Stimulated activated CD8-positive, alpha-beta memory T cell treated with anti-CD3 and anti-CD28 coated beads, Interleukin-4, amount 100 ng/mL, for 24 hours (primary cell): ENCODE measurements around the gene THAP3.
"Not testable (repeated sequence)": the region's sequence is repeated elsewhere in the genome, so short reads cannot be mapped to it uniquely, and the experiment has no call there.

Experiments used
- DNase-seq: peaks from one replicate; pipeline ENCODE4 v3.0.0-alpha.2; 2020; ENCODE audit warnings: low read depth

The THAP3 gene

DNA sequence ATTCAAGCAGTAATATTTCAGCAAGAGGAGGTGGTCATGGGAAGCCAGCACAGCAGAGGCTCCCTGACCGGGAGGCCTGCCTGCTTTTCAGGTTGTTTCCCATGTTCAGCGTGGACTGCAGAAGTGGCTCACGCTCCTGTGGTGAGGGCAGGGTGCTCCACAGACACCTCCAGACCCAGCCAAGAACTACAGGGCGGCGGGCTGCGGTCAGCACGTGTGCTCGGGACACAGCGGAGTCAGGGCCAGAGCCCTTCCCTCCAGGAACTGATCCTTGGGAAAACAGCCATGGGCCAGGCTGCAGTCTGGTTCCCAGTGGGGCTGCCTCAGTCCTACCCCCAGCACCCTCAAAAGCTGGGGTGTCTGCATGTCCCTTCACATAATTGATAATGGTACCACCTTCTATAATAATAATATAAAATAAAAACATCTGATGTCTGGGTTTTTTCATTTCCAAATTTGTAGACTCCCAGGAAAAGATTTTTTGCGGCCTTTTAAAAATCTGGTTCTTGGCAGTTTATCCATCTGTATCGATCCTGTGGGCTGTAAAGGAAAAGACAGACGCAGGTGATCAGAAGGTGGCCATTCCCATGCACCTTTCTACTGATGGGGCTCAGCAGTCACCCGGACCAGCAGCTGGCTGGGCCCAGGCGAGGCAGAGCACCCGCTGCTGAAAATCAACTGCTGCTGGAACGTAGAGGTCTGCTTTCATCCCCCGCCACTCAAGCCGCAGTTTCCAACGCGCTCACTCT, 10.7 kb downstream of the THAP3 start:
- DNase-seq: no peak

DNA sequence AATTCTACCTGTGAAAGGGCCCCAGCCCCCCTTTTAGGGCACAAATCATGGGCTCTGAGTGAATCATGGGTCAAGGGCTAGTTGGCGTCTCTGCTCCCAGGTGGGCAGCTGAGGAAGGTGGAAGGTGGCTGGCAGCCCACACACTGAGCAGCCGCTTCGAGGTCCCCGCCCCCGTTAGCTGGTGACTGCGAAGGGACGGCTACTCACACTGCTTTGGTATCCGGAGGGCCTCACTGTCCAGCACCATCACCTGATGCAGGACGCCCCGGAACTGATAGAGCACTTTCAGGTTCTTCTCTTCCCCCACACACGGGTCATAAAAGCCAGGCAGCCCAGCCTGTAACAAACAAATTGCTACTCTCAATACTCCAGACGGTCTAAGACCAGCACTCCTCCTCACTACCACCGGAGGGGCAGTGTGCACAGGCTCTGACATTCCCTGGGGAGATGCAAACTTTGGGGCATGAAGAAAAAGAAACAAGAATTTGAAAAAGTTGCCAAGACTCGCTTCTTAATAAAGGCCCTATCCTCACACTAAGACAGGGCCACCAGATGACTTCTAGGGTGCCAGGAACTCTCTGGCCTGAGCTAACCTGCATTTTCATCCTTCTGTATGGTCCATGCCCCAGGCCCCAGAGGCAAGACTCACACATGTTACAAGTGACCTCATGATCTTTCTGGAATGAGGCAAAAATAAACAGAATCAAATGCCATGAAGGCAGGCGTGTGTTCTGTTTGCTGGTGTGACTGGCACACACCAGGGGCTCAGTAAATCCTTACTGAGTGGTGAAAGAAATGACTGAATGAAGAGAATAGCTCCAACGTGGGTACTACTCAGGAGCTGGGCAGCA, 11.5 kb downstream of the THAP3 start:
- DNase-seq: no peak

DNA sequence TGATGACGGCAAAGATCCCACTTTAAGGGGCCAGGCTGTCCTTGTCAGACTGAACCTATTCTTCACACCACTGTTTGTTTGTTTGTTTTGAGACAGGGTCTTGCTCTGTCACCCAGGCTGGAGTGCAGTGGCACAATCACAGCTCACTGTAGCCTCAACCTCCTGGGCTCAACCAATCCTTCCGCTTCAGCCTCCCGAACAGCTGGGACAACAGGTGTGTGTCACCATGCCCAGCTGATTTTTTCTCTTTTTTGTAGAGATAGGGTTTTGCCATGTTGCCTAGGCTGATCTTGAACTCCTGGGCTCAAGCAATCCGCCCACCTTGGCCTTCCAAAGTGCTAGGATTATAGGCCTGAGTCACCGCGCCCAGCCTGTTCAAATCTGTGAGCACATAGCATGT, 12.1 kb downstream of the THAP3 start:
- not testable (repeated sequence) for DNase-seq

DNA sequence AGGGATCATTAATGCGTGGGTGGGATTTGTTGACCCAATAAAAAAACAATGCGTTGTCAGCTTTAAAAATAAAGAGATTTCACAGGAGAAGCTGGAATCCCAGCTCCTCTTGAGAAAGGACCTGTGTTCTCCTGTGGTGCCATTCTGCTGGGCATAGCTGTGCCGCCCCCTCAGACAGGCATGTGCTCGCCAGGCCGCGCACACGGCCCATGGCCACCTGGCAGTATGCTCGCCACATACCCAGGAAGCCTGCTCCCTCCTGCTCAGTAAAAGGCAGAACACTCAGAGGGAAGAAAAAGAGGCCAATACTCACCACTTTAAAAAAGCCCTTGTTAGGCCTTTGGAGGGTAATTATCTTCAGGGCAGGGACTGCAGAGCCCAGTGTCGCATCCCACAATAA, 13.1 kb downstream of the THAP3 start:
- no peak for DNase-seq

DNA sequence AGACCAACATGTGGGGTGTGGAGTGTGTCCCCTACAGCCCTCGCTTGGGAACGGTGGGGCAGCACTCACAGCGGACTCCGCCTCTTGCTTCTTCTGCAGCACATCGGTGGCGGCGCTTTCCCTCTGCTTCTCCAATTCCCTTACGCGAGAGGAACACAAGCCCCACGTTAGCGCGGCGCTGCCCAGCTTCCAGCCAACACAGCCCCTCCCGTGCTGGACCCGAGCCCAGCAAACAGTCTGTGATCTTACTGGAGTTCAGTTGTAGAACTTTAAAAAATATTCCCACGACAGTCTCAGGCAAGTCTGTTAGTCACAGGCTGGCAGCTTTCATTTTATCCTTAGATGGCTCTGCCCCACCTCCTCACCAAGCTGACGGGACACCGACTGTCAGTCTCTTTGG, 13.6 kb downstream of the THAP3 start:
- DNase-seq: no peak

DNA sequence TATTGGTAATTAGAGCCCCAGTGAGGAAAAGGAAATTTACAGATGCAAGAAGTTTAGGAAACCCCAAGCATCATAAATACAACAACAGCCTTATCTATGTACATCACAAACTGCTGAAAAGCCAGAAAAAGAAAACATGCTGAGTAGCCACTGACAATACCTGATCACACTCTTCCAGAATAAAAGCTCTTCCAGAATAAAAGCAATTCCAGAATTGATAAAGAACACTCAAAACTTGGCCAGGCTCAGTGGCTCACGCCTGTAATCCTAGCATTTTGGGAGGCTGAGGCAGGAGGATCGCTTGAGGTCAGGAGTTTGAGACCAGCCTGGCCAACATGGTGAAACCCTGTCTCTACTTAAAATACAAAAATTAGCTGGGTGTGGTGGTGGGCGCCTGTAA, 16.2 kb downstream of the THAP3 start:
- not testable (repeated sequence) for DNase-seq

DNA sequence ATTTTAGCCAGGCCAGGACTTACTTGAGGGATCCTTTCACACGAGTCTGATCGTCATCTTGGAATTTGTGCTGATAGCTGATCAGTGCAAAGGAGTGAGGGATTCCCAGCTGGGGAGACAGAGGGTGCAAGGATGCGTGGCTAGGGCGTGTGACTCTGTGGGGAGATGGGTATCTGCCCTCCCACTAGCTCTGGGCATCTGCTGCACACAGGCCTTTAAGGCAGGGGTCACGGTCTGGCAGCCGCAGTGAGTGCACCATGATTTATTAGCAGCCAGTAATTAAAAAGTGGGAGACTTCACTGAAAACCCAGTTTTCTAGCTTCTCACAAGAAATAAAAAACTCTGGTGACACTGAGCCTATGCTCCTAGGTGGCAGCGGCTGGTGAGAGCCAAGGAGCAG, 20.4 kb downstream of the THAP3 start:
- DNase-seq: no peak

DNA sequence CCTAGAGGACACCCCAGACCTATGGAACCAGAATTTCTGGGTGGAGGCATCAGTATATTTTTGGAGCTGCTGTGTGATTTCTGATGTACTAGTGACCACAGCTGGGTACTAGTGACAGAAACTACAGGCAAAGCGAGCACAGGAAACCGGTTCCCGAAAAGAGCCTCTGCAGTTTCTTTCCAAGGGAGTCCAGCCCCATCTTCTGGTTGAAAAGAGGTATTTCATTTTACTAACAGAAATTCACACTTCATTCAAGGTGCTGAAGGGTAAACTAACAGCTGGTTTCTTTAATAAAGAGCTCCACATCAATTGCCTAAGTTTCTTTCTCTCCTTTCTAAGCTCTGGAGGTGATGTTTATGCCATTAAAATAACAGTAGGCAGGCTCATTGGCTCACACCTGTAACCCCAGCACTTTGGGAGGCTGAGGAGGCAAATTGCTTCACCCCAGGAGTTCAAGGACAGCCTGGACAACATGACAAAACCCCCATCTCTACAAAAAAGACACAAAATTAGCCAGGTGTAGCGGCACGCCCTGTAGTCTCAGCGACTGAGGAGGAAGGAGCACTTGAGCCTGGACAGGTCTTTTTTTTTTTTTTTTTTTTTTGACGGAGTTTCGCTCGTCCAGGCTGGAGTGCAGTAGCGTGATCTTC, 22.0 kb downstream of the THAP3 start:
- no peak for DNase-seq

DNA sequence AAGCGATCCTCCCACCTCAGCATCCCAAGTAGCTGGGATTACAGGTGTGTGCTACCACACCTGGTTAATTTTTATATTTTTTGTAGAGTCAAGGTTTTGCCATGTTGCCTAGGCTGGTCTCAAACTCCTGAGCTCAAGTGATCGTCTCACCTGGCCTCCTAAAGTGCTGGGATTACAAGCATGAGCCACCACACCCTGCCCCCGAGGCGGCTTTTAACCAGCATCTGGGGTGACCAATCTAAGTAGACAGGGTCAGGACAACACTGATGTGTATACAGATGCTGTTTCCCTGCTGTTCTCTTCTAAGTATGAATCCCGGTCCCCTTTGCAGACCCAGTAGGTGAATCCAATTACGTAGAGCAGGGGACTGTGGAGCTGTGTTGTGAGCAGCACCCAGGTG, 23.9 kb downstream of the THAP3 start:
- DNase-seq: no peak

DNA sequence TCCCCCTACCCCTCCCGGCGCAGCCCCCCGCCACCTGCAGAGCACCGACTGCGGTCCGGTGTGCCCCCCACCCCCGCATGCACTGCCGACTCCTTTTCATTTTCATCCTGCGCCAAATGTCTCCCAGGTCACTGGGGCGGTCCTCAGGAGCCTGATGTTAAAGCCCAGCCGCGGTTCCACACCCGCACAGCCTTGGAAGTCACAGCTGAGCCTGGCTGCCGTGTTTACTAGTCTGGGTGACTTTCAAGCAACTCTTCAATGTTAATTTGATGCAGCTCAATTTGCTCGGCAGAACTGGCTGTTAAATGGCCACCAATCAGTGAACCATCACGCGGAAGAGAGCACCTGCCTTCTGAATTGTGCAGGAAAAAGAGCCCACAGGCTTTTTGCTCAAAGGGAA, 27.2 kb downstream of the THAP3 start:
- DNase-seq: no peak

DNA sequence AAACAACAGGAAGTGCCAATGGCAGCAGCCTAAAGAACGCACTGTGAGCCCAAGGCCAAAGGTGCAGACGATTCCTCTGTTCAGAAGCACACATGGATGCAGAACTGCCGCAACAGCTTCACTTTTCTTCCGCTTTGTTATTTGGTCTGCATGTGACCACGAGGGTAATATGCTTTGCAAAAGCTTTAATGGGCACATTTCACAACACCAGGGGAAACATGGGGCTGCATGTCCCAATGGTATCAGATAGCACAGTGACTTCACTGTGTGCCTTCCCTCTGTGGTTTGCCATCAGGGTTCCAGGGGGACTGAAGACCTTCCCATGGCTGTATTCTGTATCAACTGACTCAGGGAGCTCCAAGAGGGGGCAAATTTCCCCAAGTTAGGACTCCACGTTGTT, 28.3 kb downstream of the THAP3 start:
- DNase-seq: no peak

DNA sequence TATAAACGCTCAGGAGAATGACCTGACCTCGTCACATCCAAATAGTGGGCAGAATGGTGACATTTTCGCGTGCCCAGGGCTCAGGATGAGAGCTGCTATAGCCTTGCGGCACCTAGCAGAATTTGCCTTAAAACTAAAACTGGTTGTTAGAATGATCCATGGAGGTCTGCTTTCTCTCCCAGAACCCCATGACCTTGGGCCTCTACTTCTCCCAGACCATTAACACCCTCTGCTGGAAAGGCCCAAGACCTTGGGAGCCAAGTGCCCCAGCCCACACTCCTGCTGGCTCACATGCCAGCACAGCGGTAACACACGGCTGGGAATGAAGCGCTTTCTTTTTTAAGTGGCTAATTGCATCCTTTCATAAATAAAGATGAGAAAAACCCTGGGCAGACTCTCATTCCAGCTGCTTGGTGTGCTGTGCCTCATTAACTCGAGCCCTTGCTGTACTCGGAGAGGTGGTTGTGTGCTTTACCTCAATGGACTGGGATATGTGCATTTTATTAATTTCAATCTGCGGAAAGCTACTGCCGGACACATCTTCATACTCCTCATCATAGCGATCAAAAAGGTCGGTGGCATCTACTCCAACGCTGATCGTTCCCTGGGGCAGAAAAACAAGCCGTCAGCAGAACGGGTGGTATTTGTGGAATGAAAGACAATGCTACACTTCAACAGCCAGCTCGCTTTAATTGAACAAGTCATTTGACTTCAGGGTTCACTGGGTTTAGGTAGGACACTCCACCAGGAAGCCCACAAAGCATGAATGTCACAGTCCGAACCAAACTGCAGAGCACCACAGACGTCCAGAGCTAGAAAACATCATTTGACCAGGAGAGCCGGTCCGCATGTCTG, 29.0 kb downstream of the THAP3 start:
- no peak for DNase-seq

DNA sequence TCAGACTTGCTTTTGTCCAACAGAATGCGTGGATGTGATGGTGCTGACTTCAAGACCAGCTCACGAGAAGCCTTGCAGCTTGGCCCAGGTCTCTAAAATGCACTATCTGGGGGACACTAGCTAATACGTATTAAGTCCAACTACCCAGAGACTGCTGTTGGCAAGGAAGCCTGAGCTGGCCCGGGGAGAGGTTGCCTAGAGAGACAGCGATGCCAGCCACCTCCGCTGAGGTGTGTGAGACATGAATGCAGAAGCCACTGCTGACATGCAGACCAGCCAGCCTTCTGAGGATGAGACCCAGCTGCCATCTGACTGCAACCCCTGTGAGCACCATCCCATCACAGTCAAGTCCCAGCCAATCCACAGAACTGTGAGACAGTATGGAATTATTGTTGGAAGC, 32.5 kb downstream of the THAP3 start:
- DNase-seq: no peak

DNA sequence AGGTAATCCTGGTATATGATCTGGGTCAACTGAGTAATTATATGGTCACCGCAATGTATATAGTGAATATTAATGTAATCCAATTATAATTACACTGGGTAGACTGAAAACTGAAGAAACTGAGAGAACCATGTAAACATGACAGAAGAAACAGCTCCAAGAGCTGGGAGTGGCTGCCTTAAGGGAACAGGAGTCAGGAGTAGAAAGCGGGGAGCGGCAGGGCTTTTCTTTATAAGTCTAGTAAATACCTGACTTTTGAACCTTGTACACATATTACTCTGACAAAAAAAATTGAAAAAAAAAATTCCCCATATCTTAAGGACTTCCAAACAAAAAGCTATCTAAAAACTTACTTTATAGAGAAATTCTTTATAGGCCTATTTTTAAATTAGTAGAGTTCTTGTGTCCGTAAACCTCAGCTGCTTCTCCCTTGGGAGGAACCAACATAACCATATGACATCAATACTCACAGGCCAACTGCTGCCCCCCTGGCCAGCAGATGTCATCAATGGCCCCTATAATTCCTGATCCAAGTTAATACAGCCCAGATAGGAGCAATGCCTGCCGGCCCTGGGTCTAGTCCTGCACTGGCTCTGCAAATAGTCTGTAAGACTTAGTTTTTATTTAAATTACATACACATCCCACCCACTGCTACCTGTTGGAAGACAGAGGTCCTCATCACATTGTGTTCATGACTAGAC, 33.8 kb downstream of the THAP3 start:
- DNase-seq: no peak

DNA sequence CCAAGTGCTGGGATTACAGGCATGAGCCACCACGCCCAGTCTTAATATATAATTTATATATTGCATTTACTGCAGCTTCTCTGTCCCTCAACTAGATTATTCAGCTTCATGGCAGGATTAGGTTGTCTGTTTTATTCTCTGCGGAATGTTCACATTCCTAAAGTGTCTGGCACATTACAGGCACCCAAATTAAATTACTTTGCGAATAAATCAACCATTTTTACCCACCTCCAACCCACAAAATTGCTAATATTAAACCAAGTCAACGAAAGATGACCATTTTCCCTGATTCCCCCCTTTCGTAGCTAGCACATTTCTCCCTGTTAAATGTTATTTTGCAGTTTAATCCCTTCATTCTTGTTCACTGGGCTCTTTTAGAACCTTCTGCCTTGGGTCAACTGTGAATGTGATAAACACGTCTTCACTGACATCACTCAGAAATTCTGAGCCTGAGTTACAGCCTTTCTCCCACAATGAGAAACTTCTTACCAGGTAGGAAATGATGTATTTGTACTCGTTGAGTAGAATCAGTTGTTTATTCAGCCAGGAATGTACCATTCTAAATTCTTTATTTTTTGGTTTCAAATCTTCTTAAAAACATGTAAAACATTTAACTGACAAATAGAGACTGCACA, 35.9 kb downstream of the THAP3 start:
- DNase-seq: no peak

DNA sequence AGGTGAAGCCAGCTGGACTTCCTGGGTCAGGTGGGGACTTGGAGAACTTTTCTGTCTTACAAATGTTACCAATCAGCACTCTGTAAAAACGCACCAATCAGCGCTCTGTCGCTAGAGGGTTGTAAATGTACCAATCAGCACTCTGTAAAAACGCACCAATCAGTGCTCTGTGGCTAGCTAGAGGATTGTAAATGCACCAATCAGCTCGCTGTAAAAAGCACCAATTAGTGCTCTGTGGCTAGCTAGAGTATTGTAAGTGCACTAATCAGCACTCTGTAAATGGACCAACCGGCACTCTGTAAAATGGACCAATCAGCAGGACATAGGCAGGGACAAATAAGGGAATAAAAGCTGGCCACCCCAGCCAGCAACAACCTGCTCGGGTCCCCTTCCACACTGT, 37.8 kb downstream of the THAP3 start:
- DNase-seq: not testable (repeated sequence)

DNA sequence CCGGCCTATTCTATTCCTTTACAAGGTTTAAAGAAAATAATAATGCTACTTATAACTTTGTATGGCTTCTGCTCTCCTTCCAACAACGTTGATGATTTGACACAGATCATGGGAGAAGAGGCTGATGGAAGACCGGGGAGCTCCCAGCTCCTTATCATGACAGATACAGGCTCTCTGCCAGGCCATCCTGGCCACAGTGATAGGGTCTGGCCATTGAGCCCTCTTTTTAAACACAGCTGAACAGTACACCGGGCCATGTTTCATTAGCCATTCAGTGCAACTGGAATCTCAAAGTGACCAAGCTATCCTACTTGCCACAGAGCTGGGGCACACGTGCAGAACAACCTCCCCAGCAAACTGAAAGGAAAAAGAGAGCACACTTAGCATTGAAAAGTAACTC, 42.0 kb downstream of the THAP3 start:
- DNase-seq: no peak

DNA sequence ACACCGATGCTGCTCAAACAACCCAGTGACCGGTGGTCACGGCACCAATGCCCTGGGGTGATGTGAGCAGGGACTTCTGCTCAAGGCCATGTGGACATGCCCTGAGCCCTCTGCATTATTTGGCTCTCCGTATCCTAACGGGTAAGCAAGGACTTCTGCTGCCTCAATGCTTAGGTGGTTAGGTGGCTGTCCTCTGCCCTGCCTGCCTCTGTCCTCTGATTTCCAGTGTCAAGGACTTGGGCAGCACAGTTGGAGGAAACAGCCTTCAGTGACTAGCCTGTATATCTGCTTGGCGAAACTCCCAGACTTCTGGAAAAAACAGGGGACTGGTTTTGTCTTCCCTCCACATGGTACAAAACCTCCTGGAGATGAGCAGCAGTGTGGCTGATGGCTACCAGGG, 42.5 kb downstream of the THAP3 start:
- no peak for DNase-seq

DNA sequence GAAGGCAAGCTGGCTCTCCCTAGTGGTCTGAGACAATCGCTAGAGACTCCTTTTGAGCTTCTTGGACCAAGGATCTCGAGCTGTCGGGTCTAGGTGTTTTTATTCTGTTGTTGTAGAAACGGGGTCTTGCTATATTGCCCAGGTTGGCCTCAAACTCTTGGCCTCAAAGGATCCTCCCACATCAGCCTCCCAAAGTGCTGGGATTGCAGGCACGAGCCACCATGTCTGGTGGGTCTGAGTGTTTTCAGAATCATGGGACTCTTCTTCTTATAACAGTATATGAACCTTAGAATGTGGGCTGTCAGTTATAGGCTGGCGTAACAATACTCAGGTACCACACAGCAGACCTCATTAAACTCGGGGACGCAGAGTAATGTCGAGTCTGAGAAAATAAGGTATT, 43.8 kb downstream of the THAP3 start:
- no peak for DNase-seq

DNA sequence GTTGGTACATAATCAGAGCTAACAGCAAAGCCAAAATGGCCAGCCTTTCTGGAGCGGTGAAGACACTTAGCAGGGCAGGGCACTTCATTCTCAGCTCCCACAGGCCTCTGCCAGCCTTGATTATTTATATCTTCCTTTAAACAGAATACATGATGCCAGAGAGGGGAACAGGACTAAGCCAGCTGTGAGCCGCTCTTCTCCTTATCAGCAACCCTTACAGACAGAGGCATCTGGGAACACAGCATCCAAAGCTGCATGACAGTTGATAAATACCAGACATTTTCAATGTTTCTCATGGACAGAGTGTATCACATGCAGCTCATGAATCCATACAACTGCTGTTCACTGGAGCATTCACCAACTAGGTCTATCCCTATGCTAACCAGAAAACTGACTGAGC, 47.9 kb downstream of the THAP3 start:
- no peak for DNase-seq

DNA sequence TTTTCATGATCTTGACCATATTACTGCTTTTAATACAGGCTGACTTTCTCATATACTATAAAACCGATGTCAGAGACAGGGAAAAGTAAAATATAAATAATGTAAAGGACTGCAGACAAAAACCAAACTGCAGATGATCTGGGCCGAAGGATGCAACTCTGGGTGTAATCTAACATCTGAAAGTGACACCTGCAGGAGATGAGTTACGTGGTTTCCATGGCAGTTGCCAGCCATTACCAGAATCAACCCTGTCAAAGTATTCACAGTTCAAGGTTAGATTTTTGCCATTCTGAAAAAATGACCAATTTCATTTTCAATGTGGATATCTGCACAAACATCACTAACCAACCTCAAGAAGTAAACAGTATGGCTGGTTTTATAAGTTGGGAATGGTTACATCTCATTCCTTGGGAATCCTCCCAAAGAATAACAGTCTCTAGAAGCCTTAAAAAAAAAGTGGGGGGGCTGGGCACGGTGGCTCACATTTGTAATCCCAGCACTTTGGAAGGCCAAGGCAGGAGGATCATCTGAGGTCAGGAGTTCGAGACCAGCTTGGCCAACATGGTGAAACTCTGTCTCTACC, 49.2 kb downstream of the THAP3 start:
- no peak for DNase-seq
